ENCODE results near the gene RAPGEF2. TPM values are rescaled to one million over a fixed set of nuclear protein-coding genes. Genes with fewer than 3 reads are reported as not detected.
"Not testable (repeated sequence)": the region's sequence is repeated elsewhere in the genome, so short reads cannot be mapped to it uniquely, and the experiment has no call there.

RAPGEF2 gene
- total RNA-seq, 1 donor from 2014 or later = 34.8 TPM

DNA sequence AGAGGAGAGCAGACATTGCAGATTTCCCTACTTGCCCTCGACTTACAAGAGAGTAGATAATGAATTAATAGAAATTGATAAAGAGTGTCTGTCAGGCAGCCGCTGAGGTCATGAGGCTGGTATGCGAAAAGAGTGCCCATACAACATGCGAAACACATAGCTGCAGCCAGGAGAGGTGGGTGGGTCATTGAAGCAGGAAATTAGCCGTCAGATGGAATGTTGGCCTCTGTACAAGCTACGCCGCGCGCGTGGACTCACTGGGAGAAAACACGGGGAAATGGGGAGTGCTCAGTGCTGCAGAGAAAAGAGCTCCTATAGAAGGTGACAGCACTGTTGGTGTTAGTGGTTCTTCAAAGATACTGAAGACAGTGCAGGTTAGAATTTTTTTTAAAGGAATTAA is 125.1 kb downstream of the RAPGEF2 start:
- intact Hi-C loops (cut with micrococcal nuclease) = no loop called here

GRCh38 chr4:159229164-159229563 is 126.3 kb downstream of the RAPGEF2 start:
- intact Hi-C loops (cut with micrococcal nuclease) = no loop called here

DNA sequence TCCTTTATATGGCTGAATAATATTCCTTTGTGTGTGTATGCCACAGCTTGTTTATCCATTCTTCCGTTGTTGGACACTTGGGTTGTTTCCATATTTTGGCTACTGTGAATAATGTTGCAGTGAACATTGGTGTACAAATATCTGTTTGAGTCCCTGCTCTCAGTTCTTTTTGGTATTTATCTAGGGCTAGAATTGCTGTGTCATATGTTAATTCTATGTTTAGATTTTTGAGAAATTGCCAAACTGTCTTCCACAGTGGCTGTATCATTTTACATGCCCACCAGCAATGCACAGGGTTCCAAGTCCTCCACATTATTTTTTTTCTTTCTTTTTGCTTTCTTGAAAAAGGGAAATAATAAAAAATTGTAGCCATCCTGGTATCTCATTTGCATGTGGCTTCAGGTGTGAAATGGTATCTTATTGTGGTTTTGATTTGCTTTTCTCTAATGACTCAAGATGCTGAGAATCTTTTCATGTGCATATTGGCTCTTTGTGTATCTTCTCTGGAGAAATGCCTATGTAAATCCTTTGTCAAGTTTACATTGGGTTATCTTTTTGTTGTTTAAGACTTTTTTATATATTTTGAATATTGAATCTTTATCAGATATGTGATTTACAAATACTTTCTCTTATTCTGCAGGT is 129.7 kb downstream of the RAPGEF2 start:
- intact Hi-C loops (cut with micrococcal nuclease) = no loop called here

DNA sequence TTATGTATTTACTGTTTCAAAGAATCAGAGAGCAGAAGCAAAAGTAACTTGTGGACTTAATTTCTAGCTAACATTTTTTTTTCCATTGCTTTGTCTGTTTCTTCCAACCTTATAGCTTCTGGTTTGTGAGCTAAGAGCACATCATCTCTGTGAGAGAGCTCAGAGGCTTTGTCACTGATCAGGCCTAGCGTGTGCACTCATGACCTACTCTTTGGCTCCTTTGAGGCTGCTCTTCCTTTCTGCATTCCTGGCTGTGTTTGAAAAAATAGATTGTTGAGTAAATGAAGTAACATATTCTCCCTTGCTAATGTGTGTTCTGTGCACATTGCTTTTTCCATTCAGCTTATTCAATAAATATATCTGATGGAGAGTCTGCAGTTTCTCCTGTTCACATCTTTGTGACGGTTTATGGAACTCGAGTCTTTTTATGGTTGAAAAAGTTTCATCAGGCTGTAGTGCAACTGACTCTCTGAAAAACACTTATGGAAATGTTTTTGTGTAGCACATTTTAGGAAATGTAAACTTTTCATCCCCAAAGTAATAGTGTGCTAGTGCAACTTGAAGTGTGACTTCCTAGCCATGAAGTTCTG is 133.0 kb downstream of the RAPGEF2 start:
- intact Hi-C loops (cut with micrococcal nuclease) = no loop called here

- intact Hi-C loops (cut with micrococcal nuclease) = no loop called here
Measured at GRCh38 chr4:159237975-159238374, 135.1 kb downstream of the RAPGEF2 start.

GRCh38 chr4:159238631-159239030 is 135.8 kb downstream of the RAPGEF2 start:
- intact Hi-C loops (cut with micrococcal nuclease) = no loop called here

DNA sequence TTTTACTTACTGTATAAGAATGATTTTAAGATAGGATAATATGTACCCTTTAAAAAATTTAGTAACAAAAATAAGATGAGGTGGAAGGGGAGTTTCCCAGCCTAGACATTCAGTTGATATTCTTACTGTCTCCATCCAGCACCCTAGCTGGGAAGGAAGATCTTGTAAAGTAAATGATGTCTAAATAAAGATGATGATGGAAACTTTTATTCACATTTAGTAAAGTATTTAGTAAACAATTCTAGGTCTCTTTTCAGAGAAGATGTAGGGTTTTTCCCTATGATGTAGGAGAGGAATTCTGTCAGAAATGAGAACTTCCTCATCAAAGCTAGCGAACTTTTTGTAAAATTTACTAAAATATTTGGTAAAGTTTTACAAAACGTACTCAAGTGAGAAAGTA is 136.8 kb downstream of the RAPGEF2 start:
- intact Hi-C loops (cut with micrococcal nuclease) = no loop called here

DNA sequence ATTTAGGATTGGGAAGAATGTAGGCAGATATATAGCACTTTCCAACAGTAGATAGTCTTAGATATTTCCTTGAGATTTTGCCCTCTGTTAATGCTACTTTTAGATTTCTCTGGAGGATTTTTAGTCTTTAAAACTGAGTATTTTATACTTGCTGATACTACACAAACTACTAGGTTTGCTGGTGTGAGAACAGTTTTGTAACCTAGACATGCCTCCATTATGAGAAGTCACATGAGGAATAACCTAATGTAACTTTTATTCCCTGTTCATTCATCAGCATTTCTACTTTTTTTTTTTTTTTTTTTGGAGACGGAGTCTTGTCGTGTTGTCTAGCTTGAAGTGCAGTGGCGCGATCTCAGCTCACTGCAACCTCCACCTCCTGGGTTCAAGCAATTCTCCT is 137.2 kb downstream of the RAPGEF2 start:
- intact Hi-C loops (cut with micrococcal nuclease) = no loop called here

GRCh38 chr4:159240687-159241086 is 137.8 kb downstream of the RAPGEF2 start:
- intact Hi-C loops (cut with micrococcal nuclease) = no loop called here

GRCh38 chr4:159242427-159242826 is 139.5 kb downstream of the RAPGEF2 start:
- intact Hi-C loops (cut with micrococcal nuclease) = no loop called here

- intact Hi-C loops (cut with micrococcal nuclease) = no loop called here
Measured at GRCh38 chr4:159248384-159249178, 145.7 kb downstream of the RAPGEF2 start.

GRCh38 chr4:159250751-159251325 is 148.0 kb downstream of the RAPGEF2 start:
- intact Hi-C loops (cut with micrococcal nuclease) = no loop called here

DNA sequence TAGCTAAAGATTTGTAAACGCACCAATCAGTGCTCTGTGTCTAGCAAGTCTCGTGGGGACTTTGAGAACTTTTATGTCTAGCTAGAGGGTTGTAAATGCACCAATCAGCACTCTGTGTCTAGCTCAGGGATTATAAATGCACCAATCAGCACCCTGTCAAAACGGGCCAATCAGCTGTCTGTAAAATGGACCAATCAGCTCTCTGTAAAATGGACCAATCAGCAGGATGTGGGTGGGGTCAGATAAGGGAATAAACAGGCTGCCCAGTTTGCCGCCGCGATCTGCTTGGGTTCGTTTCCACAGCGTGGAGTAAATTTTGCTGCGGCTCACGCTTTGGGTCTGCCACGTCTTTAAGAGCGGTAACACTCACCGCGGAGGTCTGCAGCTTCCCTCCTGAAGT is 148.7 kb downstream of the RAPGEF2 start:
- intact Hi-C loops (cut with micrococcal nuclease) = not testable (repeated sequence)

DNA sequence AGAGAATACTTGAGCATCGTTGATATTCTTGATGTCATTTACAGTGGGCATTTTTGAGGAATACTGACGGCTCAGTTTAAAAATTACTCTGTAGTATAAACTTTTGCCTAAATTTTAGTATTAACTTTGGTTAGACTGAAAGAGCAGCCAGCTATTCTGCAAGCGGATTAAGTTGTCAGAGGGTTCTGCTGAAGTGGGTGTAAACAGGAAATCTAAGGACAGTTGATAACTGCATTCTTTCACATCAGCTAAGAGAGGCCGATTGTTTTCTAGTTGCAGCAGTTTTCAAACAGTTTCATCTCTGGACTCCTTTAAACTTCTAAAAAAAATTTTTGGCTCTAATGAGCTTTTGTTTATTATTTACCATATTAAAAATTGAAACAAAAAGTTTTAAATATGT is 149.6 kb downstream of the RAPGEF2 start:
- intact Hi-C loops (cut with micrococcal nuclease) = no loop called here

GRCh38 chr4:159256037-159256436 is 153.2 kb downstream of the RAPGEF2 start:
- intact Hi-C loops (cut with micrococcal nuclease) = no loop called here

DNA sequence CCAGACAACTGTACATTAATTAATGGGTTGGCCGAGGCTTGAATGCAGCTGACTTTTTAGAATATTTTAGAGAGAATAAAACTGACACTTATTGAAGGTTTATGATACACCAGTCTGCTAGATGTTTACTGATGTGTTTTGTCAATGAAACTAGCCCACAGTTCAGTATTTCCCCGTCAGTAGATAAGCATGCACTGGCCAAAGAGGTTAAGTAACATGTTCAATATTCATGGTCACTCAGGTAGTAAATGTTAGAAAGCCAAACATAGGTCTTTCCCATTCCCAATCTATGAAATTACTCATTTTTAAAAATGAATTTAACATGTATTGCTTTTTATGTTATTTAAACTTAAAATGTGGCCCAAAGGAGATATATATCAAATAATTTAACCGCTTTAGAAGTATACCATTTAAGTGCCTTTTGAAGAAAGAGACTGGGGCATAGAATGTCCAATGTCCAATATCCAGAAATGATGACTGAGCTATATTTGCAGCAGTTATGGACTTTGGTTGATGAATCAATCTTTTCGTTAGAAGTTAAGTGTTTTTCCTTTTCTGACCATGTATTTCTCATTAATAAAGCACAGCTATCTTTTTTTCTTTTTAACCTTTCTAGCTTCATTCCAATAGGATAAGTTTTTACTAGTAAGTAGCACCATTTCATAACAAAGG is 156.1 kb downstream of the RAPGEF2 start:
- intact Hi-C loops (cut with micrococcal nuclease) = no loop called here

GRCh38 chr4:159264057-159264456 is 161.2 kb downstream of the RAPGEF2 start:
- intact Hi-C loops (cut with micrococcal nuclease) = no loop called here

- intact Hi-C loops (cut with micrococcal nuclease) = no loop called here
Measured at GRCh38 chr4:159266981-159267868, 164.3 kb downstream of the RAPGEF2 start.

DNA sequence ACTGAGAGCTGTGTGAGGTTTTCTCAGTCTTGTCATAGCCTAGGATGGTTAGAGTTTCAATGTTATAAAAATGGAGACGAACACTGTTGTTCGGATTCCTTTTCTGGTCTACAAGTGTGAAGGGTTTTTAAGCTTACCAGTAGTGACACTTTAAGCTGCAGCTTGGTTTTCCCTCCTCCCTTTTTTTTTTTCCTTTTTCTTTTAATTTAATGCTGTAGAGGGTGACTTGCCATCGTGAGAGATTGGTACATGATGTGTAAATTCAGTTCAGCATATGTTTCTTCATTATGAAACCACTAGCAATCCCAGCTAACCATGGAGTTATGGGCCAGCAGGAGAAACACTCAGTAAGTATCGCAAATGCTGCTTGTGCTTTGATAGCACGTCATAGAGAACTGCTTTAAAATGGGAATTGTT is 165.0 kb downstream of the RAPGEF2 start:
- intact Hi-C loops (cut with micrococcal nuclease) = no loop called here

DNA sequence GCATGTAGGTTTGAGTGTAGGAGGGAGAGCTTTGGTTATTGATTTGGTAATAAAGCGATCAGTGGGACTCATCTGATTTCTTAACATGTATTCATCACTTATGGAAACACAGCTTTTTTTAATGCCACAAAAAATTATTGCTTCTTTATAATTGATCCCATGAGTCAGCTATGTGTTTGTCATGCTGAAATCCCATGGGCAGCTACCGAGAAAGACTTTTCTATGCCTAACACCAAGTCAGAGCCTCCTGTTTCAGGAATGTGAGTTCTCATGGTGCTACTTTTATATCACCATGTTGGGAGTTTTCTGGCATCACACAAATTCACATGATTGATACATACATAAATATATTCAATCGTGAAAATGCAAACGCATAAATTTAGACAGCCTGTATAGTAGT is 165.7 kb downstream of the RAPGEF2 start:
- intact Hi-C loops (cut with micrococcal nuclease) = no loop called here

DNA sequence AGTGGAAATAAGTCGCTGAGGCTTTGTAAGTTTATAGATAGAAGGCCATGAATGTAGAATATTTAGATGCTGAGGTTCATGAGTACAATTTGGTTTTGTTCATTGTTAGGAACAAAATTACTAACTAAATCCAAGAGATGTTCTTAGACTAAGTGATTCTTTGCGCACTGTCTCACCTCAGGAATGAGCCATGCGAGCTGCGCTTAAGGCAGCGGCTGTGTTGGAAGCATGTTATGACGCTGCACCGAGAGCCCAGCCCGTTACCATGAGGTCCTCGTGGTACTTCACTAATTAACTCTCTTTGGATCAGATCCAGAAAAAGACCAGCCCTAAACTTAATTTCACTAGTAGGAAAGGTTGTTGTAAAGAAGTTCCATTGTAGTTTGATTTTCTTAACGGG is 166.2 kb downstream of the RAPGEF2 start:
- intact Hi-C loops (cut with micrococcal nuclease) = no loop called here

All from T-helper 1 cell treated with Interleukin-12 subunit alpha and Interleukin-12 subunit beta and Interleukin-4 antibody, amounts not matched to agents 30 ng/mL and 1 ng/mL, for 36 hours (primary cell).